Vagina (tissue), 2 donors: ENCODE measurements around the gene ZNF324B. TPM values are rescaled to one million over a fixed set of nuclear protein-coding genes. Genes with fewer than 3 reads are reported as not detected.
A peak's percentile ranks its signal among the peaks of the same experiment; 100 is the strongest.

Experiments
- DNase-seq, 2 donors: peaks; one replicate each; pipeline ENCODE4 v3.0.0-alpha.2; 2017; ENCODE audit errors: extremely low spot score in 2 of 2
- H3K27ac ChIP-seq: fragments of 200-600 bp; sonication (generic); one replicate; pipeline ENCODE4 v1.5.1; 2019
- H3K27me3 ChIP-seq: fragments of 200-600 bp; sonication (generic); one replicate; pipeline ENCODE4 v1.5.1; 2019
- H3K36me3 ChIP-seq, 2 donors: fragments of 200-600 bp; sonication (generic); one replicate each; pipeline ENCODE4 v1.5.1; 2017 to 2019
- H3K4me1 ChIP-seq: fragments of 200-600 bp; sonication (generic); one replicate; pipeline ENCODE4 v1.5.1; 2019
- H3K4me3 ChIP-seq, 2 donors: fragments of 200-600 bp; sonication (generic); 1 replicate in 1 of 2; 2 replicates in 1 of 2; pipeline ENCODE4 v1.5.1; 2016 to 2019
- H3K9me3 ChIP-seq: fragments of 200-600 bp; sonication (generic); one replicate; pipeline ENCODE4 v1.5.1; 2019
- POLR2A ChIP-seq, 2 donors: fragments of 450-650 bp; IDR thresholded peaks; one replicate each; pipeline ENCODE4 v1.6.1; 2017; ENCODE audit warnings: antibody characterized with exemption in 2 of 2, mild to moderate bottlenecking in 2 of 2, moderate library complexity in 2 of 2
- POLR2AphosphoS5 ChIP-seq, 2 donors: sonication (generic); formaldehyde crosslinking; IDR thresholded peaks; one replicate each; pipeline ENCODE4 v1.9.0; 2017; ENCODE audit warnings: antibody characterized with exemption in 2 of 2, mild to moderate bottlenecking in 2 of 2, low read depth in 1 of 2; ENCODE audit not compliant: insufficient read depth in 1 of 2
- intact Hi-C: fragments of 100-400 bp; cut with DNase I; formaldehyde crosslinking; loops from one replicate; pipeline ENCODE4 v1.15.1; 2023
- total RNA-seq: library from RNA; depleted of rRNA; stranded (reverse); fragments of >200 nt; gene quantifications from one replicate; pipeline ENCODE4 v1.2.3, GENCODE V29; 2016
- TF ChIP-seq, protein P1 (sequence below), 3 experiments: fragments of 450-650 bp in 2 of 3; fragments of 200-600 bp in 1 of 3; sonication (generic) in 1 of 3; IDR thresholded peaks; one replicate each; pipeline ENCODE4 v1.5.1; 2017 to 2019; ENCODE audit warnings: antibody characterized with exemption in 3 of 3, mild to moderate bottlenecking in 2 of 3, moderate library complexity in 2 of 3

ZNF324B gene
- total RNA-seq, 1 donor from 2014 or later: 4.2 TPM

DNA sequence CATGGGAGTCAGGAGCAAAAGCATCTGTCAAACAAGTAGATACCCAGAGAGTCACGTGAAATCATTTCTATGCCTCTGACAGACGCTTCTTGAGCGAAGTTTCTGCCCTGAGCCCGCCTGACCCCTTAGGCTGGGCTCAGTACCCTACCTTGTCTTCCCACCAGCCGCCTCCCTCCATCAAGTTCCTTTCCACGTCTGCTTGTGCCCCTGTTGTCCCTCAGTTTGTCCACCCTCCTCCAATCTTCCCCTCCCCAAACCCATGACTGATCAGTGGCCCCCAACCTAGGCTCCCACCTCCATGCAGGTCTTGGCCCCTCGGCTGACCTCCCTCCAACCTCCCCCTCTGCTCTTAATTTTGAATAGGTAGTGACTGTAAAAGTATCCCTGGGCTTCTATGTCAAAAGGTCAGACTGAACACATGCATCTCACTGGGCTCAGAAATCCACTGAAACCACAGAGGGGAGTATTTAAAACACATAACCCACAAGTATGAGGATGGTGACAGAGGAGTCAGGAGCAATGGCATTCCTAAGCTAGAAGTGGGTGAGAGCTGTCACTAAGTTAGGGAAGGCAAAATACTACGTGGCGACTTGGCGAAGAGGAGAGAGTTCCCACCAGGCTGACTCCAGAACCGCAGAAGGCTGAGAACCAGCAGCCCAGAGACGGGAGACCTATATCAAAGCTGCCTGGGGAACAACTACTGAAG lies 23.0 kb downstream of the ZNF324B start:
- intact Hi-C loops: no loop called here
- DNase-seq: no peak
- H3K27me3 ChIP-seq: no peaks in the 10 kb centered on the region
- H3K36me3 ChIP-seq: peaks cover 0 to 26% of the 10 kb centered on the region in 2 donors
- H3K27ac ChIP-seq: no peak overlapping the region
- H3K9me3 ChIP-seq: no peaks in the 10 kb centered on the region
- TF ChIP-seq POLR2AphosphoS5 (IDR thresholded peaks at IDR 0.05; ENCODE audit: insufficient read depth in 1 of 2, low read depth in 1 of 2): no peak
- TF ChIP-seq, protein P1, sequence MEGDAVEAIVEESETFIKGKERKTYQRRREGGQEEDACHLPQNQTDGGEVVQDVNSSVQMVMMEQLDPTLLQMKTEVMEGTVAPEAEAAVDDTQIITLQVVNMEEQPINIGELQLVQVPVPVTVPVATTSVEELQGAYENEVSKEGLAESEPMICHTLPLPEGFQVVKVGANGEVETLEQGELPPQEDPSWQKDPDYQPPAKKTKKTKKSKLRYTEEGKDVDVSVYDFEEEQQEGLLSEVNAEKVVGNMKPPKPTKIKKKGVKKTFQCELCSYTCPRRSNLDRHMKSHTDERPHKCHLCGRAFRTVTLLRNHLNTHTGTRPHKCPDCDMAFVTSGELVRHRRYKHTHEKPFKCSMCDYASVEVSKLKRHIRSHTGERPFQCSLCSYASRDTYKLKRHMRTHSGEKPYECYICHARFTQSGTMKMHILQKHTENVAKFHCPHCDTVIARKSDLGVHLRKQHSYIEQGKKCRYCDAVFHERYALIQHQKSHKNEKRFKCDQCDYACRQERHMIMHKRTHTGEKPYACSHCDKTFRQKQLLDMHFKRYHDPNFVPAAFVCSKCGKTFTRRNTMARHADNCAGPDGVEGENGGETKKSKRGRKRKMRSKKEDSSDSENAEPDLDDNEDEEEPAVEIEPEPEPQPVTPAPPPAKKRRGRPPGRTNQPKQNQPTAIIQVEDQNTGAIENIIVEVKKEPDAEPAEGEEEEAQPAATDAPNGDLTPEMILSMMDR (IDR thresholded peaks at IDR 0.05): no peak
- no peak for TF ChIP-seq POLR2A (IDR thresholded peaks at IDR 0.05)
- H3K4me1 ChIP-seq: peaks cover 20% of the 10 kb centered on the region
- H3K4me3 ChIP-seq: no peak overlapping the region

DNA sequence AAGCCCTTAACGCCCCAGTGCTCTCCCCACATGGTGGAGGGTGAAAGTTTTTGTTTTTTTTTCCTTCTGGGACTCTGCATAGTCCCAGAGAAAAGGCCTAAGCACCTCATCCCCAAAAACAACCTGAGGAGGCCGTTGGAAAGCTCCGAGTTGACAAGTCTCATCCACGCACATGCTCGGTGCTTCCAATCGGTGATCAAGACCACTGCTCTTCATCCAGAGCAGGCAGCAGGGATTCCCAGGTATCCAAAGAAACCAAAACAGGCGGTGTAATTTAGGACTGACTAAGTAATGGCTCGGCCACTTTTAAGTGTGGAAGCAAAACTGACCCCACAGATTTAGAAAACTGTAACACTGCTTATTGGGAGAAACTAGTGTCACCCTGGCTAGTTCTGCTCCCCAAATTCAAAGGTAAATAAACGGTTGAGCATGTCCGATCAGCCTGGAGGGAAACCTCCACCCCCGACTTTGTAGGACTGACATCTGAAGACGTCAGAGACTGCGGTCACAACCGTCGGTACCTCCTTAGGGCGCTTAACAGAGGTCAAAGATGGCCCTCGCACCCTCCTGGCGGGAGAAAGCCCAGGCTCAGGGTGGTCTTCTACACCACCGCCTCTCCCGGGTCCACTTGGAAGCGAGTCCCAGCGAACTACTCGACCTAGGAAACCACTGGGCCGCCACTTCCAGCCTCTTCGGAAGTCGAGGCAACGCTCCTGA lies 23.7 kb downstream of the ZNF324B start:
- intact Hi-C loops: no loop called here
- H3K36me3 ChIP-seq: peaks cover 0 to 19% of the 10 kb centered on the region in 2 donors

DNA sequence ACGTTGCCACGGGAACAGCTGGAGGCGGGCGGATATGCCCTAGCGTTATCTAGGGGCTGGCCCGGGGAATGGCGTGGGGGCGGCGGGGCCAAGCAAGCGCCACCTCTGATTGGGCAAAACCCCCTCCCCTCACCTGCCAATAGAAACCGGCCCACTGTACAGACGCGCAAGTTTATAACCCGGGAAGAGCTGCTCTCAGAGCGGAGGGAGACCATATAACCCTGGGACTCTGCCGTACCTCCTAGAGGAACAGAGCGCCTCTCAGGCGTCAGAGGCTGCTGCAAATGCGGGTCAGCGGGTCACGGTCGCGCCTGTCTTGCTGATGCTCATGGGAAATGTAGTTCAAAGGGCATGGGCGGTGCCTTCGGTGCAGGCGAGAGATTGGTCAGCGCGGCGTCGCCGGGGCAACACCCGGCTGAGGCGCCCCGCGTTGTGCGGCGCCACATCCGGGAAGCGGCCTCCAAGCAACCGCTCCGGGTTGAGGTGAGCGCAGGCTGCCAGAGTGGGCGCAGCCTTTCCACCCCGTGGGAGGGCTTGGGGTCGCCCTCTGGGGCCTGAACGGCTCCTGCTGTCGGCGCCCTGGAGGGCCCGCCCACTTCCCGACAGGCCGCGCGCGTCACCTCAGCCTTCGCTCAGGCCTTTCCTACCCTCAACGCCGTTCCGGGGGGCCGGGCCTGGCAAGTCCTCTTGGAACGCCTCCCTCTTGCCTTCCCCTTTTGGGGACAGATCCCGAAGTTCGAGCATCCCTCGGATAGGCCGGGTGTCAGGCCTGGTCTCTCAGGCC lies 24.5 kb downstream of the ZNF324B start, which contains the start of gene ZNF446:
ZNF446 (plus strand) TSS at position 639 of the 784 bp plus-strand sequence. CDS start 867 bp downstream, outside the sequence.
- peaks cover 0 to 12% of the 10 kb centered on the region in 2 donors for H3K36me3 ChIP-seq
- peak; percentile 91 to 93 for TF ChIP-seq POLR2AphosphoS5 (IDR thresholded peaks at IDR 0.05; ENCODE audit: insufficient read depth in 1 of 2, low read depth in 1 of 2)
- TF ChIP-seq, protein P1 (IDR thresholded peaks at IDR 0.05): no peak
- TF ChIP-seq POLR2A (IDR thresholded peaks at IDR 0.05): peak in 1 of 2 donors; percentile 22
- intact Hi-C loops: no loop called here

More for the DNA sequence above, 23.7 kb downstream of the ZNF324B start:
- Histone ChIP-seq H3K27me3 (no peaks in the 10 kb centered on the region), H3K9me3 (no peaks in the 10 kb centered on the region), H3K4me3 (peak overlapping the region; percentile 63 to 76), H3K4me1 (peaks cover 20% of the 10 kb centered on the region), H3K27ac (peak overlapping the region; percentile 75)
- peak; percentile 86 to 94 for DNase-seq
- TF ChIP-seq POLR2A (IDR thresholded peaks at IDR 0.05) (no peak), POLR2AphosphoS5 (IDR thresholded peaks at IDR 0.05; ENCODE audit: insufficient read depth in 1 of 2, low read depth in 1 of 2) (no peak)
- TF ChIP-seq, protein P1 (IDR thresholded peaks at IDR 0.05): no peak

DNA sequence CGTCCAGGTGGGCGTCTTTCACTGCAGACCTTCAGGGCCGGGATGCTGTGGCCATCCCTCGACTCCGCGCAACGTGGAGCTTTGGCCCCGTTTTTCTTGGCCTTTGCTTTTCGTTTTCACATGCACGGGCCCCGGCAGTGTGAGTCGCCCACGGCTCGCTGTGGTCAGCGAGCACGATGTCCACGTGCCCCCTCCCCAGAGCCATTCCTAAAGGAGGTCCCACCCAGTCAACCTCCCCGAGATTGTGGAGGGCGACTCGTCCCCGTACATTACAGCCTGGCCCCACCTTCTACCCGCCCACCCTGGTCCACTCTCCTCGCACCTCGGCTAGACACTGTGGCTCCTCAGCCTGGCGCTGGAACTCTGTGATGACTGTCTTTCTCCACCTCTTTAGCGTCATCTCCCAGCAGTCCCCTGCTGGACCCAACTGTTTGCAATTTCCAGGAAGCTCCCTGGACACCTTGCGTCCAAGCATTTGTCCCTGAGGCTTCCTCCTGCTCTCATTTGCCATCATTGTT lies 25.1 kb downstream of the ZNF324B start:
- peak in 1 of 2 donors; percentile 91 for DNase-seq
- intact Hi-C loops: no loop called here
- Histone ChIP-seq H3K36me3 (peaks cover 0 to 8% of the 10 kb centered on the region in 2 donors), H3K27ac (peak overlapping the region; percentile 75), H3K27me3 (no peaks in the 10 kb centered on the region), H3K4me1 (peaks cover 20% of the 10 kb centered on the region), H3K9me3 (no peaks in the 10 kb centered on the region), H3K4me3 (peak overlapping the region; percentile 63 to 76)
- TF ChIP-seq POLR2A (IDR thresholded peaks at IDR 0.05) (no peak), POLR2AphosphoS5 (IDR thresholded peaks at IDR 0.05; ENCODE audit: insufficient read depth in 1 of 2, low read depth in 1 of 2) (no peak)
- TF ChIP-seq, protein P1 (IDR thresholded peaks at IDR 0.05): no peak

More for the DNA sequence above, 24.5 kb downstream of the ZNF324B start, which contains the start of gene ZNF446:
- no peaks in the 10 kb centered on the region for H3K27me3 ChIP-seq
- peak within 1 kb of the TSS; percentile 75 for H3K27ac ChIP-seq
- H3K4me3 ChIP-seq: peak within 1 kb of the TSS; percentile 63 to 76
- no peaks in the 10 kb centered on the region for H3K9me3 ChIP-seq
- peaks cover 20% of the 10 kb centered on the region for H3K4me1 ChIP-seq
- DNase-seq: peak; percentile 97 to 98
